Stimulated activated CD4-positive, alpha-beta T cell treated with anti-CD3 and anti-CD28 coated beads, TNF-alpha, amount 100 ng/mL, for 48 hours (primary cell): ENCODE results near the gene SLC24A4.

Experiments used
- DNase-seq, 3 donors: peaks; one replicate each; pipeline ENCODE4 v3.0.0-alpha.2; 2020; ENCODE audit warnings: low read depth in 3 of 3

The SLC24A4 gene

DNA sequence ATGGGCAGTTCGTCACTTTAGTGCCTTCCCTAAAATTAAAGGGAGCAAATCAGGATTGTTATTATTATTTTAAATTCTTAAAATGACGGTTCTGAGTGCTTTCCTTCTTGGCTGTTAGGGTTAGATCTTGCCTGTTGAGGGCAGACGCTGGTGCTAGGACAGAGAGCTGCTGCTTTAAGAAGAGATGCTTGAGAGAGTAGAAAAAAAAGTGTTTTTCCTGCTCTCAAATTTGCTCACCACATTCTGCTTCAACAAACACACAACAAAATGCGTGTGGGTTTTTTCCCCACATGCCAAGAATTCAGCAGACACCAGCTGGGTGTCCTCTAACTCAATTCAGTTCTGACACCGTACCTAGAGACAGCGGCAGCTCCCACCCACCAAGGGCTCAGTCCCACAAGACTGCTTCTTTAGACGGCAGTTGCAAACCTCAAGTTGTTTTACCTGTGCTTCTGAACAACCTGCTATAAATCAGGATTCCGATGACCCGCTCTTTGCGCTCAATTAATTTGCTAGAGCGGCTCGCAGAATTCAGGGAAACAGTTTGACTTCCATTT is 114.8 kb downstream of the SLC24A4 start:
- DNase-seq = no peak

DNA sequence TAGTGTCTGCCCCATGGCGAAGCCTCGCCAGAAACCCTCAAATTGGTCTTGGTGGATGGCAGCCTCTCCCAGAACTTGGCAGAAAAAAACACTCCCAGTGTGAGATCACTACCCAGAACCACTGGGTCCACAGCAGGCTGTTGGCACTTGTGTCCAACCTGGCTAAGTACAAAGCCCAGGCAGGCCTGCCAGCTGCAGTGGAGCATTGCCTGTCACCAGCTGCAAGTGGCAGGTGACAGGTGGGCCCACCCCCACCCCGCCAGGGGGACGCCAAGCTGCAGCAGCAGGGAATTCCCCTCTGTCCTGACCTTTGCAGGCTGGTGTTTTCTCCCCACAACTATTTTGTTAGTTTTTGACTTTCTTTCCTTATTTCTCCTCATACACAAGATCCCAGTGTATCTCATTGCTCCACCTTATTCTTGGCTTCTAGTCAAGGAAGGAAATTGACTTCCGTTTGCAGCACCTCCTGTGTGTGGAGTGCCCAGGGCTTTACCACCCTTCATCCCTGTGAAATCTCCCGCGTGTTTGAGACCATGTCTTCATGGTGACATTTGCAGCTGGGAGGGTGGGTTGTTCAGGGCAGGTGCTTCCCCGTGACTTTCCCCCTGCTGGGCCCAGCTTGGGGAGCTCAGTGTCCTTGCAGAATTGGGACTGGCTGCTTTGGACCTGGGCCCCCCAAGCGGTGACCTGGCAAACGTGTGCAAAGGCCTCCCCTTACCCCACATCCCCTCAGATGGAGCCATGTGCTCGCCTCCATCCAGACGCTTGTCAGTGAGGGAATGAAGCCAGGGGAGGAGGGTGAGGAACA is 116.8 kb downstream of the SLC24A4 start:
- DNase-seq = no peak

DNA sequence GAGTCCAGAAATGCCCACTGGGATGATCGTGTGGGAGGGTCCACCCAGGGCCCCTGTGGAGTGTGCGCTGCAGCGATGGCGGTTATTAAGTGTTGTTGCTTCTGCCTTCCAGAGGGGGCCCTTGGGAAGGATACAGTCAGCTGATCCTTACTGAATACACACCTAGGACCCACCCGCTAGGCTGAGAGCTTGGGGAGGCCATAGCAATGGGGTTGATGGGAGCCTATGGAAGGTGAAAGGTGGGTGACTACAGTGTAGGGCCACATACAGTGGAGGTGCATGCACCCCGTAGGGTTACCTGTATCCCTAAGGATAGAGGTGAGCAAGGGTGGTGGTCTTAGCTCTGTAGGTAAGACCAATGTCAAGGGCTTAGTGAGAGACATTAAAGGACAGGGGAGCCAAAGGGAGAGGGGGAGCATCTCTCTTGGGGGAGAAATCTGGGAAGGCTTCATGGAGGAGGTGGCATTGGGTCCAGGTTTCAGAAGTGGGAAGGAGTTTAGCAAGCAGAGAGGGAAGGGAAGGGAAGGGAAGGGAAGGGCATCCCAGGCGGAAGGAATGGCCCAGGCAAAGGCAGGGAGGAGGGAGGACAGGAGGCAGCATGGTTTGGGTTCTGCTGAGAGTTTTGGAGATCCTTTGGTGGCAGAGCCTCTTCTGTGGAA is 117.5 kb downstream of the SLC24A4 start:
- no peak for DNase-seq

DNA sequence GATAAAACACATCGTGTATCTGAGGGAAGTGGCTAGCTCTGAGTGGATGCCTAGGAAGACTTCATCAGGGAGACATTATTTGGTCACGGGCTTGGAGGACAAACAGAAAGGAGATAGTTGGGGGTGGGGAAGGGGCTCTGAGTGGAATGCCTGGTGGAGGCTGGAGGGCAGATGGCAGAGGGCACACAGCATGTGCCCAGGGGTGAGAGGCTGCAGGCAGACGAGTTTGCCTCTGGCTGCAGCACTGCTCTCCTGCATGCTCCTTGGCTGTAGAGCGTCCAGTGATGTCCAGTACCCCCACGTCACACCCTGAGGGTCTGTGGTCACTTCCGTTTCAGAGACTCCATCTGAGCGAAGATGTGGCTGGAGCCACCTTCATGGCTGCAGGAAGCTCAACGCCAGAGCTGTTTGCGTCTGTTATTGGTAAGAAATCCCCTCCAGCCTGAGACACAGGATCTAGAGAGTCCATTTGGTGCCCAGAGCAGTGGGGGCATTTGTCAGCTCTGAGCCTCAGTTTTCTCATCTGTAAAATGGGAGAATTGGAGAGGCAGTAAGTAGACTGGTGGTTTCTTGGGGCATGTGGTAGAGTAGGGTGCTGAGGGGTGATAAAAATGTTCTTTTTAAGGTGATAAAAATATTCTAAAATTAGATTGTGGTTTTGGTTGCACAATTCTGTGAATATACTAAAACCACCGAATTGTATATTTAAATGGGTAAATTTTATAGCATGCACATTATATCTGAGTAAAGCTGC is 119.0 kb downstream of the SLC24A4 start:
- DNase-seq = no peak

DNA sequence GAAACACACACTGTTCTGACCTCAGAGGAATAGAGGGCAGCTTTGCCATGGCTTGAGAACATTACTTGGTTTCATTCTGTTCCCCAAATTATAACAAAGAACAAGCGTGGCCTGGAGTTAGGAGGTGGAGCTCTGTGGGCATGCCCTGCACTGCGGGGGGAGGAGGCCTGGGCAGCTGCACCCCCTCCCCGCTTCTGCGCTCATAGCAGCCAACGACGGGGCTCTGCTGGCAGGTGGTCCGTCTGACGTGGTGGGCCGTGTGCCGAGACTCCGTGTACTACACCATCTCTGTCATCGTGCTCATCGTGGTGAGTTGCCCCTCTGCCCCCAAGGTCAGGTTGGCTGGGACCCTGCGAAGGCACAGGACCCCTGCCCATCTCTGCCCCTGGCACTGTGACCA is 120.2 kb downstream of the SLC24A4 start:
- DNase-seq = no peak

DNA sequence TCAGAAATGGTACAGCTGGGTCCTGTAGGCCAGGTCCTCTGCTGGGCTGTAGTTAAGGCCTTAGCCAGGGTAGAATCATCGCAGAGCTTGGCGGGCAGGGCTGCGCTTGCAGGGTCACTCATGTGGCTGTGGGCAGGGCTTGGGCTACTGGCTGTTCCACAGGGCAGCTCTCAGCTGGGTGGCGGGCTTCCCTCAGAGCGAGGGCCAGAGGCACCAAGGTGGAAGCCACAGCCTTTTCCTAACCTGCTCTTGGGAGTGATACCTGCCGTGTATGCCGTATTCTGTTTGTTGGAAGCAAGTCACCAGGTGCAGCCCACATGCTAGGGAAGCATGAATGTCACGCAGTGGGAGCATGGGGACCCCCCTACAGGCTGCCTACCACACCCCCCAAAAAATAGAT is 120.8 kb downstream of the SLC24A4 start:
- DNase-seq = no peak

DNA sequence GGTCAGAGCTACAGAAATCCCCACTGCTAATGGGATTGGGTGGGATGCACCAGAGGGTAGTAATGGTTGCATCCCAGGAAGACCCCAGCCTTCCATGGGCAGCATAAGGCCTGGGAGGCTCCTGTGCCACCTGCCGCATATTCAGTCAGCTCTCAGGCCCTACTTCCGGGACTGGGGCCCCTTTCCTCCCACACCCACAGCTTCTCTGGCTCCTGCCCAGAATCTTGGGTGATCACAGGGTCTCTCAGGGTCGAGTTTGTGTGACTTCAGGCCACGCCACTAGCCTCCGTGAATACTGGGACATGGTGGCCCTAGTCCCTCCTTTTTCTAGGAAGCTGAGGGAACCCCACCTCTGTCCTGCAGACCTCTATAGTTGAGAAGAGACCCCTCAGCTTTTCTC is 123.8 kb downstream of the SLC24A4 start:
- no peak for DNase-seq

DNA sequence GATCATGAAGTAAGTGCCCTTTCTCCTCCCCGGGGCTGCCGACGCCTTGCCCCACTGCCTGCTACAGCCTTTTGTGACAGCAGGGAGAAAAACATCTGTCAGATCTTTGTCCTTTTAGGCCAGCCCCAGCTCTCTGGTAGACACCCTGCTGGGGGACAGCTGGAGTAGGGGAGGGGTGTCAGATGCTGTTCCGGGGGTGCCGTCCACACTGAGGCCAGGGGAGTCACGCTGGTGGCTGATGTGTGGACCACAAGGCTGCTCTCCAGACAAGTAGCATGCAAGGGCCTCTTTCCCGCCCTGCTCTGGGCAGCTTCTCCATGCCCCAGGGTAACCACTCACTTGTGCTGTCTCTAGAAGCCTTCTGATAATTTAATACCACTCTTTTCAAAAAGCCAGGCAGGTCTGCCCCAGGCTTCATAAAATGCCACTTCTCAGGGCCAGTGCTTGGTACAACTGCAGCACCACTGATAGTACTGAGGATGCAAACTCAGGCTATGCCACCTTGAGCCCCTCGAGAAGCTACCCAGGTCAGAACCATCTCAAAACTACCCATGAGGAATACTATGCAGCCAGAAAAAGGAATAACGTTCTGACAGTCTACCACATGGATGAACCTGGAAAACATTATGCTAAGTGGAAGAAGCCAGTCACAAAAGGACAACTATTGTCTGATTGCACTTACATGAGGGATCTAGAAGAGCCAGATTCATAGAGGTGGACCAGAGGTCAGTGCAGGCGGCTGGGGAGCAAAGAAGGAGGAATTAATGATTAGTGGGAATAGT is 124.6 kb downstream of the SLC24A4 start:
- DNase-seq = no peak

DNA sequence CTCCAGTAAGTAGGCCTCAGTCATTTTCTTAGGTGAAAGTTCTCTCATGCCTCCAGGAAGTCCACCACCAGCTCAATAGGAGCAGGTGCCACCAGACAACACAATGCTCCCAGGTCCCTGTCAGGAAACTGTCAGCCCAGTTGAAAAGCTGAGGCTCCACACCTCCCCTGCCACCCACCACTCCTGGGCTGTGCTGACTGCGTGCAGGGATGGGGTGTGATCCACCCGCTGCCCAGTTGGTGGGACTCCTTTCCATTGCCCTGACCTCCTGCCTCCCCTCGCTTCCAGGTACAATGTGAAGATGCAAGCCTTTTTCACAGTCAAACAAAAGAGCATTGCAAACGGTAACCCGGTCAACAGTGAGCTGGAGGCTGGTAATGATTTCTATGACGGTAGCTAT is 125.8 kb downstream of the SLC24A4 start:
- DNase-seq = no peak

DNA sequence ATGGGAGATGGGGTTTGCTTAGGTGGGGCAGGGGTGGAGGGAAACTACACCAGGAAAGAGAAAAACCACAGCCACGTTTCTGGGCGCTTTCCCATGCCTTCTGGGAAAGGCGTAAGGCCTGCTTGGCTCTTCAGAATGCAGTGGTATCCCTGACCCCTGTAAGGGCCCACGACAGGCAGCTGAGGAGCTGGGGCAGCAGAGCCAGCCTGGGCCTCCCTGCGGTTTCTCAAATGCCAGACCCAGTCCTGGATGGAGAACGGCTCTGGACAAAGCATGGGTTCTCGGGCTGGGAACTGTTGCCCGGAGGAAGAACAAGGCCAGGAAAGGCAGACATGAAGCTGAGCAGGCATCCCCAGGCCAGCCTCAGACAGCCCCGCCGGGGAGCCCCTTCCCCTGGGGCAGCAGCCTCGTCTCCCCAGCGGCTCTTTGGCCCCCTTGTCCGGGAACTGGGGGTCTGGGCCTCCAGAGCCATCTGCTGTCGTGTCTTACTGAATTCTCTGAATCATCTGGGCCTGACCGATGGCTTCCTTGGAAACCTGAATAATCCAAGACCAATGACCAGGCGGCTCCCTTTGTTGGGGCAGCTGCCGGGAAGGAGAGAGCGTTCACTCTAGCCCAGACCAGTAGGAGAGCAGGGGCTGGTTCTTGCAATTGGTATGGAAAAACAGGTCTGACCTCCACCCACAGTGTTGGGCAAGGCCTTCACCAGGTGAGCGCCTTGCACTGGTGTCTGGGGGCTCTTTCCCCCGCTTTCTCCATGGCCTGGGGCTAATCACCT is 126.6 kb downstream of the SLC24A4 start:
- no peak for DNase-seq

DNA sequence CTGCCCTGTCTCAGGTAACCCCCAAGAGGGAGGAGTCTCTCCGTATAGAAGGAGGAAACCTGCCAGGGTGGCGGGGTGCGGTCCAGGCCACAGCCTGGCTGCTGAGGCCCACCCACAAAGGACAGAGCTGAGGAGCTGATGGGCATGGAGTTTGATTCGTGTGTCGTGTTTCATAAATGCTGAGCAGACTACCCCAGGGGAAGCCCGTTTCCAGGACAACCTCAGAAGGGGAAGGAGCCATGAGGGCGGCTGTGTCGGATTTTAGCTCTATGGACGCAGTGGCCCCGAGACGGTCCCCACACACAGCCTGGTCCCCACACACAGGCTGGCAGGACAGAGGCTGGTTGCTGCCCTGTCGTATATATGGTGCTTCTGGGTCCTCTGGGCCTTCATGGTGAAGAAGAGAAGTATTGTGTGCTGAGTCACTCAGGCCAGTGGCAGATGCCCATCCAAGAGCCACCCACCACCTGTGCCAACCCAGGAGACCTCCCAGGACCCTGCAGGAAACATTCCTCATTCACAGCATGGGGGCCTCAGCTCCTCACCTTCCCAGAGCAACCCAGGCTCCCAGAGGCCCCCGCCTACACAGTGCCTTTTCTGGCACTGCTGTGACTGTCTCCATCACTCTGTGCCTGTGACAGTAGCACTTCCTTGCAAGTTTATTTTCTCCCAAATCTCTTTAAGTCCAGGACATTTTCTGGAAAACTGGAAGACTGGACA is 127.5 kb downstream of the SLC24A4 start:
- DNase-seq = no peak

DNA sequence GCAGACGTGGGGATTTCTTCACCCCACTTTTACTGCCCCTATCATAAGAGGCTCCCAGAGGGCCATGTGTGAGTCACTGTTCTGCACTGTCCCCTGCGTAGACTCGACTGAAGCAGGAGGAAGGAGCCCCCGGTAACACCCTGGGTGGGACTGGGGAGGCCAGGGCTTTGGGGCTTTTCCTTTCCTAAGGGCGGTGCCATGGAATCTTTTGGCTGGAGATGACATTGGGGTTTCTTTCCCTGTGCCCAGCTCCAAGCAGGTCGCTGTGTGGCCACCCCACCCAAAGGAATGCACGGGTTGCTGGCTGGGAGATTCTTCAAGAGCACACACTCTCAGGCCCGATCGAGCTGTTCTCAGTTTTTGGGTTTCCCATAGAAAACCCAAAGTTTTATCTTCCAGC is 128.3 kb downstream of the SLC24A4 start:
- DNase-seq = no peak

DNA sequence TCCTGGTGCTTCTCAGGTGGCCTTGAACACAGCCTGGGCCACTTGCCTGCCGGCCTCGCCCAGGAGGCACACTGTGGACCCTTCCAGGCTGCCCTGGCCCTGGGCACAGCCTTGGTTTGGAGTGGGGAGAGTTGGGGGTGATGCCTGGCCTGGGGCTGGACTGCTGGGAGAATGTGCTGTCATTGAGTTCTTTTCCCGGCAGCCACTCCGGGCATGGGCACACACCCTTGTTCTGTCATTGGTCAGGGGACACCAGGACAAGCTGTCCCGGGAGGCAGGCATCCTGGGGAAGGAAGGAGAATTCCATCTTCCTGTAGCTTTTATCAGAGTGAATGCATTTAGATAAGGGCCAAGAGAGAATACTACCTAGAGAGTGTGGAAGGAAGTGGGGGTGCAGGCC is 128.8 kb downstream of the SLC24A4 start:
- DNase-seq = no peak

DNA sequence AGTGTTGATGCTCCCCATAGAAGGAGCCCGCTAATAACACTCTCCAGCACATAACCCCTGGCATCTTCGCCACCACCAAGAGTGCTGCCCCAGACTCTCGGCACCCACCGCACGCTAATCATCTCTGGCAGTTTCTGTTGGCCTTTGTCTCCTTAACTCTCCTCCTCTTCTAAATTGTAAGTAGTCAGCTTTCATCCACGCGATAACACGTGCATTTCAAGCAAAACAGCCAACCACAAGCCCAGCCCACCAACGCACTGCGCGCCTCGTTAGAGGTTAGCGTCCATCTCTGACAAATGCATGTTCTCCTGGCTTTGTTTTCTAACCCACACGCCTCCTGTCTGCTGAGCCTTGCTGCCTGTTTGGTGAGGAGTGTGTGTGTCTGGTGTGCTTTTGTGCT is 129.5 kb downstream of the SLC24A4 start:
- DNase-seq = no peak

DNA sequence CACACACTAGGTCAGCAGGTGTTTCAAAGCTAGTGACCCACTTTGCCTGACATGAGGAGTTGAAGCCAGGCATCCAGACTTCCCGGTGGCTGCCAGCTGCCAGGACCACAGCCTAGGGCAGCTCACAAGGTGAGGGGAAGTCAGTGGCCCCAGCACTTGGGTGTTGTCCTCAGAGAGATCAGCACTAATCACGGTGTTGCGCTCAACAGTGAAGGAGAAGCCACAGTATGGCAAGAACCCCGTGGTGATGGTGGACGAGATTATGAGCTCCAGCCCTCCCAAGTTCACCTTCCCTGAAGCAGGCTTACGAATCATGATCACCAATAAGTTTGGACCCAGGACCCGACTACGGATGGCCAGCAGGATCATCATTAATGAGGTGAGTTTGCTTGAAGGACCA is 130.7 kb downstream of the SLC24A4 start:
- no peak for DNase-seq

DNA sequence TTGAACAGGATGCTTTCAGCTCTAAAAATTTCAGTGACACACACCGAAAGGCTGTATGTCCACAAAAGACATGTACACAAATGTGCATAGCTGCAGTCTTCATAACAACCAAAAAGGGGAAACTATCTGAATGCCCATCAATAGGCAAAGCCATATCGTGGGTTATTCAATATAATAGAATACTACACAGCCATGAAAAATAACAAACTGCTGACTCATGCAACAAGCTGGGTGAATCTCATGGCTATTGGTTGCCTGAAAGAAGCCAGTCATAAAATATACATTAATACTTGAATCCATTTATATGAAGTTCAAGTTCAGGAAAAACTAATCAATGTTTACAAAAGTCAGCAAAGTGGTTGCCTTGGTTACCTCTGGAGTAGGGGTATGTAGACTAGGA is 132.3 kb downstream of the SLC24A4 start:
- DNase-seq = no peak

DNA sequence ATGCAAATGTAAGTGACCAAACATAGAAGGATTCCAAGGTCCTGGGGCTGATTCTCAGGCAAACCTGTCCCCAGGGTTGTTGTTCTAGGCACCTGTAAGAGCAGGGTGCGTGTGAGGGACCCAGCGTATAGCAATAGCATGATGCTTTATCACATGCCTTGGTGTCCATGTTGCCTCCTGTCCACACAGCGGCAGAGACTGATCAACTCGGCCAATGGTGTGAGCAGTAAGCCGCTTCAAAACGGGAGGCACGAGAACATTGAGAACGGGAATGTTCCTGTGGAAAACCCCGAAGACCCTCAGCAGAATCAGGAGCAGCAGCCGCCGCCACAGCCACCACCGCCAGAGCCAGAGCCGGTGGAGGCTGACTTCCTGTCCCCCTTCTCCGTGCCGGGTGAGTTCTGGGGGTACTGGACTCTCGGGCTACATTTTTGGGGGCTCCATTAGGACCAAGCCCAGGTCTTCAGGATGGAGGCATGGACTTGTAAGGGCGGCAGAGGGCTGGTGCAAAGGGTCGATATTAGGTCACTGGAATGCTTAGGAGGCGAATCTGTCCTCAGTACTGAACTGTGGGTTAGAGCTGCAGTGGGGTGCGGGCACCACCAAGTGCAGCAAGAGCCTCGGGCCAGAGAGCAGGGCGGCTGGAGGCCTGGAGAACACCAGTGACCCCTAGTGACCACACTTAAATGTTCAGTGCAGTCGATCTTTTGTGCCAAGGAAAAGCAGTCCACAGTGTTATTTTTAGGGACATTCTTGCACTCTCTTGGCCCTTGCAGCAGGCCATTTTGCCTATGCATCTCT is 133.4 kb downstream of the SLC24A4 start:
- no peak for DNase-seq

DNA sequence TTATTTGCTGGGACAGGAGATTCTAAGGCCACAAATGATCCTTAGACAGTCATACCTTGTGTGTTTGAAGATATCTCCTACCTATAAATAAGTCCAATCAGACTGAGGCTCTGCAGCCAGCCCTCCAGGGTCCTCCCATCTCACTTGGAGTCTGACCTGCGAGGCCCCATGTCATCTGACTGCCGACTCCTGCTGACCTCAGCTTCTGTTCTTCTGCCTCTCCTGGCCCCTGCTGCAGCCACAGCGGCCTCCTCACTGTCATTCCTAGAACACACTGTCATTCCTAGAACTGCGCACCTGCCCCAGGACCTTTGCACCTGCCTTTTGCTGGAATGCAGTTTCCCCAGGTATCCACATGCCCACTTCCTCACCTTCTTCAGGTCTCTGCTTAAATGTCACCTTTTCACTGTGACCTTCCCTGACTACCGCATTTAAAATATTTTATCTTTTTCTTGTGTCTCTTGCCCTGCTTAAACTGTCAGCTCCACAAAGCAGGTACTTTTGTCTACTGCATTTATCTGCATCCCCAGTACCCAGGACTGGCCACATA is 134.1 kb downstream of the SLC24A4 start:
- DNase-seq = no peak
